Brain microvascular endothelial cell (primary cell): ENCODE results near the gene CD300A.

ENCODE experiments used
- DNase-seq: peaks from one replicate; pipeline ENCODE4 v3.0.0-alpha.2; 2020
- H3K27ac ChIP-seq: fragments of 250-450 bp; sonication (Bioruptor Pico); 2 replicates; pipeline ENCODE4 v1.5.1; 2020; ENCODE audit warnings: mild to moderate bottlenecking, moderate library complexity
- H3K27me3 ChIP-seq: fragments of 250-450 bp; sonication (Bioruptor Pico); replicated peaks from 2 replicates; pipeline ENCODE4 v1.5.1; 2020; ENCODE audit warnings: mild to moderate bottlenecking
- H3K36me3 ChIP-seq: fragments of 250-450 bp; sonication (Bioruptor Pico); replicated peaks from 2 replicates; pipeline ENCODE4 v1.5.1; 2020; ENCODE audit warnings: mild to moderate bottlenecking
- H3K4me3 ChIP-seq: 2 replicates; pipeline ENCODE4 v1.5.1; 2011; ENCODE audit warnings: low read depth, mild to moderate bottlenecking, control low read depth, low read length, moderate library complexity
- CTCF ChIP-seq: IDR thresholded peaks from 2 replicates; pipeline ENCODE4 v1.5.1; 2011; ENCODE audit warnings: low read depth, mild to moderate bottlenecking, moderate library complexity, low read length, control low read depth, inconsistent platforms; ENCODE audit errors: missing control alignments
- in situ Hi-C: cut with HindIII; loops from 2 replicates; pipeline ENCODE4 v1.10.0; 2017; ENCODE audit warnings: low sequenced_read_pairs, low pct_ligation_motif_present

Gene CD300A

GRCh38 chr17:74442670-74443515 lies 23.5 kb upstream of the CD300A start:
- H3K27ac ChIP-seq: no peak overlapping the region
- no peak for DNase-seq
- H3K4me3 ChIP-seq: no peak overlapping the region
- no peak for TF ChIP-seq CTCF
- H3K27me3 ChIP-seq: peaks cover 6% of the 10 kb centered on the region
- H3K36me3 ChIP-seq: no peaks in the 10 kb centered on the region
- in situ Hi-C loops: no loop called here

GRCh38 chr17:74443516-74444296 lies 22.7 kb upstream of the CD300A start:
- H3K27ac ChIP-seq: no peak overlapping the region
- H3K27me3 ChIP-seq: peaks cover 6% of the 10 kb centered on the region
- DNase-seq: no peak
- in situ Hi-C loops: no loop called here
- TF ChIP-seq CTCF: no peak
- no peaks in the 10 kb centered on the region for H3K36me3 ChIP-seq
- H3K4me3 ChIP-seq: no peak overlapping the region

- Histone ChIP-seq H3K27ac (no peak overlapping the region), H3K27me3 (peaks cover 6% of the 10 kb centered on the region), H3K4me3 (no peak overlapping the region), H3K36me3 (no peaks in the 10 kb centered on the region)
- in situ Hi-C loops: no loop called here
- TF ChIP-seq CTCF: no peak
- DNase-seq: no peak
Measured at GRCh38 chr17:74444406-74444805, 22.0 kb upstream of the CD300A start.

- no peak for TF ChIP-seq CTCF
- in situ Hi-C loops: no loop called here
- no peak overlapping the region for H3K4me3 ChIP-seq
- H3K36me3 ChIP-seq: no peaks in the 10 kb centered on the region
- H3K27ac ChIP-seq: no peak overlapping the region
- peaks cover 6% of the 10 kb centered on the region for H3K27me3 ChIP-seq
- DNase-seq: no peak
Measured at GRCh38 chr17:74445158-74445557, 21.3 kb upstream of the CD300A start.

- Histone ChIP-seq H3K4me3 (no peak overlapping the region), H3K27me3 (peaks cover 6% of the 10 kb centered on the region), H3K27ac (no peak overlapping the region), H3K36me3 (no peaks in the 10 kb centered on the region)
- no peak for DNase-seq
- no peak for TF ChIP-seq CTCF
- in situ Hi-C loops: no loop called here
Measured at GRCh38 chr17:74446551-74447500, 19.6 kb upstream of the CD300A start.
